Liver (tissue), 9 donors: Measurements from ENCODE around the gene KRTAP10-6. TPM values are rescaled to one million over a fixed set of nuclear protein-coding genes. Genes with fewer than 3 reads are reported as not detected.

Experiments
- DNase-seq: peaks from one replicate; pipeline ENCODE4 v3.0.0-alpha.2; 2017; ENCODE audit warnings: low spot score
- H3K27ac ChIP-seq, 2 donors: one replicate each; pipeline ENCODE4 v1.7.0; 2013; ENCODE audit warnings: inconsistent platforms in 2 of 2, low read length in 2 of 2, control low read depth in 1 of 2, low read depth in 1 of 2, mild to moderate bottlenecking in 1 of 2
- H3K27me3 ChIP-seq, 4 donors: one replicate each; pipeline versions ENCODE4 v1.6.1 to v1.7.0; 2013; ENCODE audit warnings: low read length in 3 of 4, inconsistent platforms in 1 of 4, mild to moderate bottlenecking in 1 of 4, moderate library complexity in 1 of 4; ENCODE audit not compliant: control insufficient read depth in 4 of 4, insufficient read depth in 4 of 4
- H3K36me3 ChIP-seq, 4 donors: one replicate each; pipeline versions ENCODE4 v1.6.1 to v1.7.0; 2013; ENCODE audit warnings: low read length in 3 of 4, mild to moderate bottlenecking in 3 of 4, low read depth in 1 of 4, moderate library complexity in 1 of 4; ENCODE audit not compliant: control insufficient read depth in 4 of 4, insufficient read depth in 3 of 4
- H3K4me1 ChIP-seq, 4 donors: one replicate each; pipeline versions ENCODE4 v1.6.1 to v1.7.0; 2013; ENCODE audit warnings: low read length in 3 of 4, mild to moderate bottlenecking in 3 of 4, moderate library complexity in 1 of 4; ENCODE audit not compliant: control insufficient read depth in 4 of 4, insufficient read depth in 4 of 4
- H3K4me3 ChIP-seq, 3 donors: one replicate each; pipeline versions ENCODE4 v1.6.1 to v1.7.0; 2013; ENCODE audit warnings: low read length in 3 of 3, control low read depth in 1 of 3, low read depth in 1 of 3, mild to moderate bottlenecking in 1 of 3
- H3K9ac ChIP-seq, 2 donors: one replicate each; pipeline ENCODE4 v1.7.0; 2013; ENCODE audit warnings: low read length in 2 of 2, mild to moderate bottlenecking in 2 of 2, moderate library complexity in 2 of 2, control low read depth in 1 of 2, low read depth in 1 of 2
- H3K9me3 ChIP-seq, 4 donors: one replicate each; pipeline versions ENCODE4 v1.6.1 to v1.7.0; 2013; ENCODE audit warnings: low read length in 3 of 4; ENCODE audit not compliant: control insufficient read depth in 4 of 4
- EGR1 ChIP-seq, 2 donors: IDR thresholded peaks; 2 replicates each; pipeline ENCODE4 v1.6.1; 2016 to 2018; ENCODE audit warnings: antibody characterized with exemption in 2 of 2, low read depth in 2 of 2
- FOXA2 ChIP-seq: IDR thresholded peaks from 2 replicates; pipeline ENCODE4 v1.6.1; 2016; ENCODE audit warnings: antibody characterized with exemption
- GABPA ChIP-seq, 2 donors: IDR thresholded peaks in 1 of 2; conservative IDR thresholded peaks in 1 of 2; 2 replicates each; pipeline ENCODE4 v1.6.1; 2016; ENCODE audit warnings: antibody characterized with exemption in 2 of 2, mild to moderate bottlenecking in 1 of 2, moderate library complexity in 1 of 2
- HNF4A ChIP-seq, 2 donors: conservative IDR thresholded peaks; 2 replicates each; pipeline ENCODE4 v1.6.1; 2016; ENCODE audit warnings: antibody characterized with exemption in 2 of 2, mild to moderate bottlenecking in 2 of 2
- HNF4G ChIP-seq: IDR thresholded peaks from 2 replicates; pipeline ENCODE4 v1.6.1; 2016; ENCODE audit warnings: antibody characterized with exemption
- JUND ChIP-seq, 2 donors: IDR thresholded peaks; 2 replicates each; pipeline ENCODE4 v1.6.1; 2016; ENCODE audit warnings: antibody characterized with exemption in 2 of 2
- NR2F2 ChIP-seq: IDR thresholded peaks from 2 replicates; pipeline ENCODE4 v1.6.1; 2016; ENCODE audit warnings: antibody characterized with exemption
- RAD21 ChIP-seq, 2 donors: IDR thresholded peaks; 2 replicates each; pipeline ENCODE4 v1.6.1; 2016; ENCODE audit warnings: antibody characterized with exemption in 2 of 2, mild to moderate bottlenecking in 2 of 2
- RXRA ChIP-seq, 2 donors: IDR thresholded peaks; 2 replicates each; pipeline ENCODE4 v1.6.1; 2017 to 2018; ENCODE audit warnings: antibody characterized with exemption in 2 of 2, mild to moderate bottlenecking in 1 of 2
- SP1 ChIP-seq: IDR thresholded peaks from 2 replicates; pipeline ENCODE4 v1.6.1; 2018; ENCODE audit warnings: antibody characterized with exemption, mild to moderate bottlenecking
- TAF1 ChIP-seq: conservative IDR thresholded peaks from 2 replicates; pipeline ENCODE4 v1.6.1; 2016; ENCODE audit warnings: antibody characterized with exemption, mild to moderate bottlenecking
- YY1 ChIP-seq: IDR thresholded peaks from 2 replicates; pipeline ENCODE4 v1.6.1; 2016; ENCODE audit warnings: antibody characterized with exemption, mild to moderate bottlenecking
- WGBS: extraction: QIAGEN DNeasy Blood & Tissue Kit; methylation state at CpG from one replicate; pipeline ENCODE4 v1.1.7; 2013; 5-methylcytosine and 5-hydroxymethylcytosine counted together
- polyA plus RNA-seq, 2 donors: library from polyadenylated mRNA; stranded (reverse) in 1 of 2; unstranded in 1 of 2; fragments of 200-250 nt in 1 of 2; fragments of >200 nt in 1 of 2; fragmentation: Nextera tagmentation in 1 of 2; extraction: Ambion mirVana in 1 of 2; gene quantifications; one replicate each; pipeline versions ENCODE4 v1.2.1 to v1.2.3, GENCODE V29; 2013 to 2015
- total RNA-seq, 2 donors: library from RNA; depleted of rRNA; stranded (reverse); fragments of >200 nt; gene quantifications; one replicate each; pipeline ENCODE4 v1.2.3, GENCODE V29; 2014
- TF ChIP-seq, protein P1 (sequence below): fragments of 150-350 bp; IDR thresholded peaks from 2 replicates; pipeline ENCODE4 v1.5.1; 2017; ENCODE audit warnings: improper control_type of control experiment, low read depth, low read length; ENCODE audit not compliant: missing input control
- TF ChIP-seq, protein P2 (sequence below): IDR thresholded peaks from 2 replicates; pipeline ENCODE4 v1.6.1; 2016; ENCODE audit warnings: antibody characterized with exemption, mild to moderate bottlenecking
- TF ChIP-seq, protein P3 (sequence below): IDR thresholded peaks from 2 replicates; pipeline ENCODE4 v1.6.1; 2016; ENCODE audit warnings: antibody characterized with exemption
- TF ChIP-seq, protein P4 (sequence below): IDR thresholded peaks from 2 replicates; pipeline ENCODE4 v1.6.1; 2016; ENCODE audit warnings: antibody characterized with exemption
- TF ChIP-seq, protein P5 (sequence below): IDR thresholded peaks from 2 replicates; pipeline ENCODE4 v1.6.1; 2016; ENCODE audit warnings: antibody characterized with exemption
- donor health status: healthy.
- donor health status: healthy.
- donor health status: healthy.
- donor health status: healthy.
- donor health status: healthy.

The KRTAP10-6 gene
- total and polyA plus RNA-seq, 4 donors, result not detected

DNA sequence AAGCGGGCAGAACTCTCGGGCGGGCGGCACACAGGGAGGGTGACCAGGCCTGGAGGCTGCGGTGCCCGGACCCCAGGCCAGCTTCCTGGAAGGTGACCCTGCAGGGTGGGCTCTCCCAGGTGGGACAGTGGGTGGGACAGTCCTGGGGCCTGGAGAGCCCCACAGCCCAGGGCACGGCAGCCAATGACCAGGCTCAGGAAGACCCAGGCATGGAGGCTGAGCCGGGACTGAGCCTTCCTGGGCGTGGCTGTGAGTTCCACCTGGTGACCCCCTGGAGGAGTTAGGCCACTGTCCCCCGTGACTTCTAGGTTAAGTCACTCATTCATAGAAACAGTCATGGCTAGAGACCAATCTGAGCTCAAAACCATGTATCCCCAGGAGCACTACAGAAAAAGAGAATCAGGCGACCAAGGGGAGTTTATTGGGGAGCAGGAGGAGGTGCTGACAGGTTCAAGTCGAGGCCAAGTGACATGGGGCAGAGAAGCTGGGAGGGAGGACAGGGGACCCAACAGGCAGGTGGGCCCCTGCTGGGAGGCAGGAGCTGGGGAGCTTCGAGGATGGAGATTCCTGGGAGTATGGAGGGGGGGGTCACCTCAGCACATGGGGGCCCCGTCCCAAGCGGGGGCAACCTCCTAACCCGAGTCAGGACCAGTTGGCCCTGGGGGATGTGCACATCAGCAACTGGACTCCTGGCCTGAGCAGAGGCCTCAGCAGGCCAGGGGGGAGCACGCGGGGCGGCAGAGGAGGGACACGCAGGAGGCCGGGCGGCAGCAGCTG, 13.1 kb downstream of the KRTAP10-6 start:
- Histone ChIP-seq H3K36me3 (no peaks in the 10 kb centered on the region), H3K4me1 (peaks cover 0 to 13% (median 3%) of the 10 kb centered on the region in 4 donors), H3K27me3 (no peaks in the 10 kb centered on the region), H3K9me3 (peaks cover 0 to 4% (median 2%) of the 10 kb centered on the region in 4 donors), H3K27ac (no peak overlapping the region), H3K9ac (no peak overlapping the region), H3K4me3 (no peak overlapping the region)
- DNase-seq, result peak; percentile 14
- 84% methylated on average over 22 of the region's 22 CpGs for WGBS
- no peak for TF ChIP-seq FOXA2
- no peak for TF ChIP-seq JUND (IDR thresholded peaks at IDR 0.05)
- TF ChIP-seq, protein P1, sequence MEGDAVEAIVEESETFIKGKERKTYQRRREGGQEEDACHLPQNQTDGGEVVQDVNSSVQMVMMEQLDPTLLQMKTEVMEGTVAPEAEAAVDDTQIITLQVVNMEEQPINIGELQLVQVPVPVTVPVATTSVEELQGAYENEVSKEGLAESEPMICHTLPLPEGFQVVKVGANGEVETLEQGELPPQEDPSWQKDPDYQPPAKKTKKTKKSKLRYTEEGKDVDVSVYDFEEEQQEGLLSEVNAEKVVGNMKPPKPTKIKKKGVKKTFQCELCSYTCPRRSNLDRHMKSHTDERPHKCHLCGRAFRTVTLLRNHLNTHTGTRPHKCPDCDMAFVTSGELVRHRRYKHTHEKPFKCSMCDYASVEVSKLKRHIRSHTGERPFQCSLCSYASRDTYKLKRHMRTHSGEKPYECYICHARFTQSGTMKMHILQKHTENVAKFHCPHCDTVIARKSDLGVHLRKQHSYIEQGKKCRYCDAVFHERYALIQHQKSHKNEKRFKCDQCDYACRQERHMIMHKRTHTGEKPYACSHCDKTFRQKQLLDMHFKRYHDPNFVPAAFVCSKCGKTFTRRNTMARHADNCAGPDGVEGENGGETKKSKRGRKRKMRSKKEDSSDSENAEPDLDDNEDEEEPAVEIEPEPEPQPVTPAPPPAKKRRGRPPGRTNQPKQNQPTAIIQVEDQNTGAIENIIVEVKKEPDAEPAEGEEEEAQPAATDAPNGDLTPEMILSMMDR, result no peak
- TF ChIP-seq YY1, result no peak
- TF ChIP-seq TAF1, result no peak
- TF ChIP-seq GABPA (IDR thresholded peaks at IDR 0.05 in 1 of 2, conservative IDR thresholded peaks at IDR 0.05 in 1 of 2), result no peak
- TF ChIP-seq NR2F2, result no peak
- TF ChIP-seq HNF4G, result no peak
- TF ChIP-seq, protein P2, sequence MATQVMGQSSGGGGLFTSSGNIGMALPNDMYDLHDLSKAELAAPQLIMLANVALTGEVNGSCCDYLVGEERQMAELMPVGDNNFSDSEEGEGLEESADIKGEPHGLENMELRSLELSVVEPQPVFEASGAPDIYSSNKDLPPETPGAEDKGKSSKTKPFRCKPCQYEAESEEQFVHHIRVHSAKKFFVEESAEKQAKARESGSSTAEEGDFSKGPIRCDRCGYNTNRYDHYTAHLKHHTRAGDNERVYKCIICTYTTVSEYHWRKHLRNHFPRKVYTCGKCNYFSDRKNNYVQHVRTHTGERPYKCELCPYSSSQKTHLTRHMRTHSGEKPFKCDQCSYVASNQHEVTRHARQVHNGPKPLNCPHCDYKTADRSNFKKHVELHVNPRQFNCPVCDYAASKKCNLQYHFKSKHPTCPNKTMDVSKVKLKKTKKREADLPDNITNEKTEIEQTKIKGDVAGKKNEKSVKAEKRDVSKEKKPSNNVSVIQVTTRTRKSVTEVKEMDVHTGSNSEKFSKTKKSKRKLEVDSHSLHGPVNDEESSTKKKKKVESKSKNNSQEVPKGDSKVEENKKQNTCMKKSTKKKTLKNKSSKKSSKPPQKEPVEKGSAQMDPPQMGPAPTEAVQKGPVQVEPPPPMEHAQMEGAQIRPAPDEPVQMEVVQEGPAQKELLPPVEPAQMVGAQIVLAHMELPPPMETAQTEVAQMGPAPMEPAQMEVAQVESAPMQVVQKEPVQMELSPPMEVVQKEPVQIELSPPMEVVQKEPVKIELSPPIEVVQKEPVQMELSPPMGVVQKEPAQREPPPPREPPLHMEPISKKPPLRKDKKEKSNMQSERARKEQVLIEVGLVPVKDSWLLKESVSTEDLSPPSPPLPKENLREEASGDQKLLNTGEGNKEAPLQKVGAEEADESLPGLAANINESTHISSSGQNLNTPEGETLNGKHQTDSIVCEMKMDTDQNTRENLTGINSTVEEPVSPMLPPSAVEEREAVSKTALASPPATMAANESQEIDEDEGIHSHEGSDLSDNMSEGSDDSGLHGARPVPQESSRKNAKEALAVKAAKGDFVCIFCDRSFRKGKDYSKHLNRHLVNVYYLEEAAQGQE, result no peak
- no peak for TF ChIP-seq HNF4A (conservative IDR thresholded peaks at IDR 0.05)
- TF ChIP-seq, protein P3, sequence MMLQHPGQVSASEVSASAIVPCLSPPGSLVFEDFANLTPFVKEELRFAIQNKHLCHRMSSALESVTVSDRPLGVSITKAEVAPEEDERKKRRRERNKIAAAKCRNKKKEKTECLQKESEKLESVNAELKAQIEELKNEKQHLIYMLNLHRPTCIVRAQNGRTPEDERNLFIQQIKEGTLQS, result no peak
- TF ChIP-seq, protein P4, sequence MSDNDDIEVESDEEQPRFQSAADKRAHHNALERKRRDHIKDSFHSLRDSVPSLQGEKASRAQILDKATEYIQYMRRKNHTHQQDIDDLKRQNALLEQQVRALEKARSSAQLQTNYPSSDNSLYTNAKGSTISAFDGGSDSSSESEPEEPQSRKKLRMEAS, result no peak
- TF ChIP-seq, protein P5, sequence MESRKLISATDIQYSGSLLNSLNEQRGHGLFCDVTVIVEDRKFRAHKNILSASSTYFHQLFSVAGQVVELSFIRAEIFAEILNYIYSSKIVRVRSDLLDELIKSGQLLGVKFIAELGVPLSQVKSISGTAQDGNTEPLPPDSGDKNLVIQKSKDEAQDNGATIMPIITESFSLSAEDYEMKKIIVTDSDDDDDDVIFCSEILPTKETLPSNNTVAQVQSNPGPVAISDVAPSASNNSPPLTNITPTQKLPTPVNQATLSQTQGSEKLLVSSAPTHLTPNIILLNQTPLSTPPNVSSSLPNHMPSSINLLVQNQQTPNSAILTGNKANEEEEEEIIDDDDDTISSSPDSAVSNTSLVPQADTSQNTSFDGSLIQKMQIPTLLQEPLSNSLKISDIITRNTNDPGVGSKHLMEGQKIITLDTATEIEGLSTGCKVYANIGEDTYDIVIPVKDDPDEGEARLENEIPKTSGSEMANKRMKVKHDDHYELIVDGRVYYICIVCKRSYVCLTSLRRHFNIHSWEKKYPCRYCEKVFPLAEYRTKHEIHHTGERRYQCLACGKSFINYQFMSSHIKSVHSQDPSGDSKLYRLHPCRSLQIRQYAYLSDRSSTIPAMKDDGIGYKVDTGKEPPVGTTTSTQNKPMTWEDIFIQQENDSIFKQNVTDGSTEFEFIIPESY, result no peak
- no peak for TF ChIP-seq SP1
- TF ChIP-seq EGR1 (IDR thresholded peaks at IDR 0.05; ENCODE audit: low read depth in 2 of 2), result no peak
- no peak for TF ChIP-seq RAD21 (IDR thresholded peaks at IDR 0.05)
- no peak for TF ChIP-seq RXRA (IDR thresholded peaks at IDR 0.05)
